Esophagus muscularis mucosa (tissue), 4 donors: Measurements from ENCODE around the gene ZSCAN20. TPM values are rescaled to one million over a fixed set of nuclear protein-coding genes. Genes with fewer than 3 reads are reported as not detected.

ENCODE experiments used
- DNase-seq: peaks from one replicate; pipeline ENCODE4 v3.0.0-alpha.2; 2017; ENCODE audit errors: extremely low spot score
- H3K27ac ChIP-seq, 4 donors: fragments of 200-600 bp; sonication (generic); replicated peaks in 1 of 4; 1 replicate in 3 of 4; 2 replicates in 1 of 4; pipeline ENCODE4 v1.5.1; 2016 to 2019; ENCODE audit warnings: mild to moderate bottlenecking in 1 of 4
- H3K27me3 ChIP-seq, 4 donors: fragments of 200-600 bp; sonication (generic); one replicate each; pipeline versions ENCODE4 v1.5.1 to v1.6.0; 2016 to 2019
- H3K36me3 ChIP-seq, 4 donors: fragments of 200-600 bp; sonication (generic); one replicate each; pipeline ENCODE4 v1.5.1; 2016 to 2019
- H3K4me1 ChIP-seq, 4 donors: fragments of 200-600 bp; sonication (generic); one replicate each; pipeline ENCODE4 v1.5.1; 2016 to 2019
- H3K4me3 ChIP-seq, 4 donors: fragments of 200-600 bp; sonication (generic); 1 replicate in 2 of 4; 2 replicates in 2 of 4; pipeline ENCODE4 v1.5.1; 2016 to 2019; ENCODE audit warnings: mild to moderate bottlenecking in 4 of 4, moderate library complexity in 1 of 4
- H3K9me3 ChIP-seq, 4 donors: fragments of 200-600 bp; sonication (generic); 1 replicate in 3 of 4; 2 replicates in 1 of 4; pipeline ENCODE4 v1.5.1; 2016 to 2019
- EP300 ChIP-seq: sonication (generic); formaldehyde crosslinking; IDR thresholded peaks from one replicate; pipeline ENCODE4 v1.6.1; 2017; ENCODE audit warnings: antibody characterized with exemption
- POLR2A ChIP-seq: fragments of 450-650 bp; IDR thresholded peaks from one replicate; pipeline ENCODE4 v1.6.1; 2017; ENCODE audit warnings: antibody characterized with exemption, moderate library complexity, mild to moderate bottlenecking, low read depth
- POLR2AphosphoS5 ChIP-seq, 2 donors: sonication (generic); formaldehyde crosslinking; IDR thresholded peaks; one replicate each; pipeline ENCODE4 v1.6.1; 2017; ENCODE audit warnings: antibody characterized with exemption in 2 of 2
- WGBS: methylation state at CpG from one replicate; pipeline ENCODE4 v1.1.5; 2018; 5-methylcytosine and 5-hydroxymethylcytosine counted together
- intact Hi-C: fragments of 100-400 bp; cut with DNase I; formaldehyde crosslinking; loops from one replicate; pipeline ENCODE4 v1.15.1; 2023
- total RNA-seq, 4 donors: library from RNA; depleted of rRNA; stranded (reverse); fragments of >200 nt; gene quantifications; one replicate each; pipeline versions ENCODE4 v1.1.0 to v1.2.1, GENCODE V29; 2016
- TF ChIP-seq, protein P1 (sequence below), 3 experiments: fragments of 200-600 bp in 2 of 3; fragments of 450-650 bp in 1 of 3; sonication (generic) in 2 of 3; IDR thresholded peaks; one replicate each; pipeline ENCODE4 v1.5.1; 2017 to 2019; ENCODE audit warnings: antibody characterized with exemption in 3 of 3, mild to moderate bottlenecking in 2 of 3, moderate library complexity in 1 of 3

Gene ZSCAN20
- total RNA-seq, 4 donors from 2014 or later = 6.6 to 8.2 (median 7.7) TPM

DNA sequence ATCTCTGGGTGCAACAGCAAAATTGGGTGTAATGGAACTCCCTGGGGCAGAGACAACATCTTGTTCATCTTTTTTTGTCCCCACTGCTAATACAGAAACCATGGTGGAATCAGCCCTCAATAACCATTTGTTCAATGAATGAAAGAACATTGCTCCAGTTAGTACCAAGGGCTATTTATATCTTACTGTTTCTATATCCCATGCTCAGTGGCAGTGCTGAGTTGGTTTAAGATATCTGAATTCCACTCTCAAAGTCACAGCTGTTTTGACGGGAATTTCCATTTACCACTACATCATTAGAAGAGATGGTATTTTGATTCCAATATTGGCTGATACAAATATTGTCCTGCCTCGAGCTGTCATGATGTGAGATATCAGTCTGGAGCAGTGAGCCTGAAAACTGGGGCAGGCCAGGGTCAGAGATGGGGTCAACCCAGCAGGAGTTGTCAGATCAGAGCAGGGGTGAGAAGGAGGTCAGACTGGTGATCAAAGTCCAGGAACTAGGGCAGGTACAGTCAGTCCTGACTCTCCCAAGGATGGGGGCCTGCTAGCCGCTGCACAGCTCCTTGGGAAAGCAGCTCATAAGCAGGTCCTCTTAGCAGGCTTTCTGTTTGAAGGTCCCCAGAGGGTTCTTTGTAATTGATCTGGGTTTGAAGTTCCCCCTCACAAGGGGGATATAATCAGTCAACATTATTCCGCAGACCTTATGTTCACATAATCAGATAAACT, 35.7 kb upstream of the ZSCAN20 start:
- H3K9me3 ChIP-seq = no peaks in the 10 kb centered on the region
- no peak overlapping the region for H3K4me3 ChIP-seq
- H3K27ac ChIP-seq = no peak overlapping the region
- intact Hi-C loops = loop anchor here (10.0 kb wide), 1 partner anchor 62 kb away; no protein-coding TSS in a partner anchor
- WGBS = 82% methylated on average over 4 of the region's 4 CpGs
- peaks cover 4 to 13% (median 5%) of the 10 kb centered on the region in 4 donors for H3K4me1 ChIP-seq
- no peaks in the 10 kb centered on the region for H3K36me3 ChIP-seq
- DNase-seq = no peak
- no peaks in the 10 kb centered on the region for H3K27me3 ChIP-seq
- TF ChIP-seq, protein P1, sequence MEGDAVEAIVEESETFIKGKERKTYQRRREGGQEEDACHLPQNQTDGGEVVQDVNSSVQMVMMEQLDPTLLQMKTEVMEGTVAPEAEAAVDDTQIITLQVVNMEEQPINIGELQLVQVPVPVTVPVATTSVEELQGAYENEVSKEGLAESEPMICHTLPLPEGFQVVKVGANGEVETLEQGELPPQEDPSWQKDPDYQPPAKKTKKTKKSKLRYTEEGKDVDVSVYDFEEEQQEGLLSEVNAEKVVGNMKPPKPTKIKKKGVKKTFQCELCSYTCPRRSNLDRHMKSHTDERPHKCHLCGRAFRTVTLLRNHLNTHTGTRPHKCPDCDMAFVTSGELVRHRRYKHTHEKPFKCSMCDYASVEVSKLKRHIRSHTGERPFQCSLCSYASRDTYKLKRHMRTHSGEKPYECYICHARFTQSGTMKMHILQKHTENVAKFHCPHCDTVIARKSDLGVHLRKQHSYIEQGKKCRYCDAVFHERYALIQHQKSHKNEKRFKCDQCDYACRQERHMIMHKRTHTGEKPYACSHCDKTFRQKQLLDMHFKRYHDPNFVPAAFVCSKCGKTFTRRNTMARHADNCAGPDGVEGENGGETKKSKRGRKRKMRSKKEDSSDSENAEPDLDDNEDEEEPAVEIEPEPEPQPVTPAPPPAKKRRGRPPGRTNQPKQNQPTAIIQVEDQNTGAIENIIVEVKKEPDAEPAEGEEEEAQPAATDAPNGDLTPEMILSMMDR (IDR thresholded peaks at IDR 0.05) = no peak
- no peak for TF ChIP-seq EP300
- no peak for TF ChIP-seq POLR2AphosphoS5 (IDR thresholded peaks at IDR 0.05)
- TF ChIP-seq POLR2A = no peak

- DNase-seq = peak; percentile 62
- no peaks in the 10 kb centered on the region for H3K36me3 ChIP-seq
- WGBS = 88% methylated on average over 6 of the region's 6 CpGs
- no peaks in the 10 kb centered on the region for H3K27me3 ChIP-seq
- H3K27ac ChIP-seq = no peak overlapping the region
- intact Hi-C loops = loop anchor here (10.0 kb wide), 1 partner anchor 64 kb away; no protein-coding TSS in a partner anchor
- peaks cover 1 to 10% (median 6%) of the 10 kb centered on the region in 4 donors for H3K4me1 ChIP-seq
- no peaks in the 10 kb centered on the region for H3K9me3 ChIP-seq
- TF ChIP-seq, protein P1 (IDR thresholded peaks at IDR 0.05) = no peak
- no peak for TF ChIP-seq POLR2A
- no peak for TF ChIP-seq POLR2AphosphoS5 (IDR thresholded peaks at IDR 0.05)
- no peak for TF ChIP-seq EP300
- no peak overlapping the region for H3K4me3 ChIP-seq
Observed at GRCh38 chr1:33438364-33439160, 33.9 kb upstream of the ZSCAN20 start.

GRCh38 chr1:33439662-33440061, 32.8 kb upstream of the ZSCAN20 start:
- H3K4me3 ChIP-seq = no peak overlapping the region
- no peak overlapping the region for H3K27ac ChIP-seq
- intact Hi-C loops = loop anchor here (10.0 kb wide), 1 partner anchor 65 kb away; no protein-coding TSS in a partner anchor
- TF ChIP-seq POLR2AphosphoS5 (IDR thresholded peaks at IDR 0.05) (no peak), POLR2A (no peak), EP300 (no peak)
- TF ChIP-seq, protein P1 (IDR thresholded peaks at IDR 0.05) = no peak
- DNase-seq = peak; percentile 47
- no peaks in the 10 kb centered on the region for H3K27me3 ChIP-seq
- H3K4me1 ChIP-seq = peaks cover 5 to 14% (median 11%) of the 10 kb centered on the region in 4 donors
- H3K9me3 ChIP-seq = no peaks in the 10 kb centered on the region
- 63% methylated on average over 1 of the region's 1 CpG for WGBS
- no peaks in the 10 kb centered on the region for H3K36me3 ChIP-seq

DNA sequence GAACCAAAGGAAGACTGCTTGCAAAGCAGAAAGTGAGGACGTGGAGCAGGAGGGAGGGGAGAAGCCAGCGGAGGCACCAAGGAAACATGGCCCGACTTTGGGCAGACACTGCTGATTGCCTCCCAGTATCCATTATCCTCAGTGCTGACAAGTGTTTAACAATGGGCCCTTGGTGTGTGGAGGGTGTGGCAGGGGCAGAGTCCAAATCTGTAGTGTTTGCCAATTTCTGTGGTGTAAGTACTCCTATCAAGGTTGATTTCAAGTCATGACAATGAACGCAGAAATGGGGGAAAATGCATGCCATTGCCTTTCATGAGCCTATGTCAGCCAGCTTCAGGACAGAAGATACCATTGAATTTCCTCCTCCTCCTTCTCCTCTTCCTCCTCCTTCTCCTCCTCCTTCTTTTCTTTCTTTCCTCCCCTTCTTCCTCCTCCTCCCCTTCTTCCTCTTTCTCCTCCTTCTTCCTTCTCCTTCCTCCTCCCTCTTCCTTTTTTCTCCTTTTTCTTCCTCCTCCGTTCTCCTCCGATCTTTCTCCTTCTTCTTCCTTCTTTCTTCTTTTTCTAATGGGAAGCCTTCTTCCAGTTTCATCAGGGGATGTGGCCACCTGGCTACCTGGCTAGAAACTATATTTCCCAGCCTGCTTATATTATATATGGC, 31.2 kb upstream of the ZSCAN20 start:
- TF ChIP-seq POLR2AphosphoS5 (IDR thresholded peaks at IDR 0.05) = no peak
- no peak for TF ChIP-seq POLR2A
- TF ChIP-seq, protein P1 (IDR thresholded peaks at IDR 0.05) = no peak
- no peak for TF ChIP-seq EP300
- 72% methylated on average over 6 of the region's 6 CpGs for WGBS
- intact Hi-C loops = no loop called here

More for the DNA sequence above, 31.2 kb upstream of the ZSCAN20 start:
- H3K36me3 ChIP-seq = no peaks in the 10 kb centered on the region
- no peak for DNase-seq
- peaks cover 5 to 14% (median 7%) of the 10 kb centered on the region in 4 donors for H3K4me1 ChIP-seq
- no peaks in the 10 kb centered on the region for H3K9me3 ChIP-seq
- H3K27me3 ChIP-seq = no peaks in the 10 kb centered on the region
- H3K27ac ChIP-seq = no peak overlapping the region
- H3K4me3 ChIP-seq = no peak overlapping the region
